ENCODE data around the gene RPL23.
A peak's percentile ranks its signal among the peaks of the same experiment; 100 is the strongest.

Gene RPL23

GRCh38 chr17:38885044-38885727 lies 31.7 kb upstream of the RPL23 start:
- no peak overlapping the region for H3K4me3 ChIP-seq (ENCODE audit: low read depth, low read length)
- no peak for DNase-seq (ENCODE audit: low read depth)
- no peak for TF ChIP-seq CTCF (IDR thresholded peaks at IDR 0.05; ENCODE audit: insufficient read depth, low read depth, low read length, missing control alignments)

- no peak for DNase-seq (ENCODE audit: low read depth)
- TF ChIP-seq CTCF (IDR thresholded peaks at IDR 0.05; ENCODE audit: insufficient read depth, low read depth, low read length, missing control alignments), result no peak
- H3K4me3 ChIP-seq (ENCODE audit: low read depth, low read length), result no peak overlapping the region
Measured at GRCh38 chr17:38883592-38884526, 30.3 kb upstream of the RPL23 start.

- no peak for TF ChIP-seq CTCF (IDR thresholded peaks at IDR 0.05; ENCODE audit: insufficient read depth, low read depth, low read length, missing control alignments)
- H3K4me3 ChIP-seq (ENCODE audit: low read depth, low read length), result no peak overlapping the region
- no peak for DNase-seq (ENCODE audit: low read depth)
Measured at GRCh38 chr17:38882870-38883269, 29.3 kb upstream of the RPL23 start.

GRCh38 chr17:38881600-38882191 lies 28.2 kb upstream of the RPL23 start:
- no peak overlapping the region for H3K4me3 ChIP-seq (ENCODE audit: low read depth, low read length)
- DNase-seq (ENCODE audit: low read depth), result peak; percentile 23
- TF ChIP-seq CTCF (IDR thresholded peaks at IDR 0.05; ENCODE audit: insufficient read depth, low read depth, low read length, missing control alignments), result no peak

GRCh38 chr17:38879878-38880665 lies 26.6 kb upstream of the RPL23 start:
- DNase-seq (ENCODE audit: low read depth), result no peak
- no peak for TF ChIP-seq CTCF (IDR thresholded peaks at IDR 0.05; ENCODE audit: insufficient read depth, low read depth, low read length, missing control alignments)
- H3K4me3 ChIP-seq (ENCODE audit: low read depth, low read length), result no peak overlapping the region

DNA sequence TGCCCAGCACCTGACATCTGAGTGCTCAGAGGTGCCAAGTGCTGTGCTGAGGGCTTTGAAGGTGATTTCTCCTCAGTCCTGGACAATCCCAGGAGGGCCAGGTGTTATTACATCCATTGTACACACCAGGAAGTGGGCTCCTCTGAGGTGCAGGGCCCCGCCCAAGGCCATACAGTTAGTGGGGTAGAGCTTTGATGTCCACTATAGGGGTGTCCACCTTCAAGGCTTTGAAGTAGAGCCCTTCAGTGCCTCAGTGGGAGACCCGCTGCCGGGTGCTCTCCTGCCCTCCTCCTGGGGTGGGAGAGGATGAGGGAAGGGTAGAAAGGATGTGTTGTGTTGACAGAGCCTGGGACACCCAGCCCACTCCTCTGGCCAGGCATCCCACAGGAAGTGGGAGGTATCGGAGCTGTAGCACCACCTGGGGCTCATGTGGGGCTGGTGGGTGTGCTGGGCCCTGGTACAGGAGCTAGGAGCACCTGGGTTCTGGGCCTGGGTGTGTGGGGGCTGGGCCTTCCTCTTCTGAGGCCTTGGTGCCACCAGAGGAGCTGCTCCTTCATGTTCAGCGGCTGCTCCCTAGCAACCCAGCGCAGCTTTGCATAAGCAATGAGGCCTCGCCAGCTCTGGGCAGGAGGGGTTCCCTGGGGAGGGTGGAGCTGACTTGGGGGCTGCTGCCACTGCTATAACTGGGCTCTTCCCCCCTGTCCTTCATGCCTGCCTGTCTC lies 23.8 kb upstream of the RPL23 start:
- peak; percentile 52 for DNase-seq (ENCODE audit: low read depth)
- no peak overlapping the region for H3K4me3 ChIP-seq (ENCODE audit: low read depth, low read length)
- no peak for TF ChIP-seq CTCF (IDR thresholded peaks at IDR 0.05; ENCODE audit: insufficient read depth, low read depth, low read length, missing control alignments)
